GM23248 (cell line): ENCODE data around the gene SMIM12. TPM values are rescaled to one million over a fixed set of nuclear protein-coding genes. Genes with fewer than 3 reads are reported as not detected.

Experiments
- DNase-seq: peaks from one replicate; pipeline ENCODE4 v3.0.0-alpha.2; 2015
- H2AFZ ChIP-seq: fragments of 200-600 bp; sonication (generic); 2 replicates; pipeline ENCODE4 v1.6.1; 2016; ENCODE audit warnings: antibody characterized with exemption
- H3F3A ChIP-seq: fragments of 200-600 bp; sonication (generic); 2 replicates; pipeline ENCODE4 v1.6.1; 2016; ENCODE audit warnings: mild to moderate bottlenecking, antibody characterized with exemption, mixed run types; ENCODE audit not compliant: insufficient read depth
- H3K27ac ChIP-seq: fragments of 200-600 bp; sonication (generic); 2 replicates; pipeline ENCODE4 v1.5.1; 2016; ENCODE audit warnings: mild to moderate bottlenecking
- H3K27me3 ChIP-seq: fragments of 200-600 bp; sonication (generic); replicated peaks from 2 replicates; pipeline ENCODE4 v1.6.1; 2016; ENCODE audit warnings: mild to moderate bottlenecking; ENCODE audit not compliant: insufficient read depth
- H3K36me3 ChIP-seq: fragments of 200-600 bp; sonication (generic); 2 replicates; pipeline ENCODE4 v1.6.1; 2016; ENCODE audit warnings: low read depth, mild to moderate bottlenecking
- H3K4me1 ChIP-seq: fragments of 200-600 bp; sonication (generic); 2 replicates; pipeline ENCODE4 v1.6.1; 2016; ENCODE audit warnings: mild to moderate bottlenecking; ENCODE audit not compliant: insufficient read depth
- H3K4me2 ChIP-seq: fragments of 200-600 bp; sonication (generic); one replicate; pipeline ENCODE4 v1.6.1; 2016; ENCODE audit warnings: mild to moderate bottlenecking; ENCODE audit not compliant: unreplicated experiment
- H3K4me3 ChIP-seq: fragments of 200-600 bp; sonication (generic); 2 replicates; pipeline ENCODE4 v1.5.1; 2016; ENCODE audit warnings: mild to moderate bottlenecking
- H3K79me2 ChIP-seq: fragments of 200-600 bp; sonication (generic); 2 replicates; pipeline ENCODE4 v1.6.1; 2016; ENCODE audit warnings: mild to moderate bottlenecking; ENCODE audit not compliant: insufficient read depth
- H3K9ac ChIP-seq: fragments of 200-600 bp; sonication (generic); 2 replicates; pipeline ENCODE4 v1.6.1; 2016; ENCODE audit warnings: mild to moderate bottlenecking
- H3K9me2 ChIP-seq: fragments of 200-600 bp; sonication (generic); 2 replicates; pipeline ENCODE4 v1.6.1; 2016; ENCODE audit warnings: mixed run types, mild to moderate bottlenecking, moderate library complexity; ENCODE audit not compliant: insufficient read depth
- H3K9me3 ChIP-seq: fragments of 200-600 bp; sonication (generic); one replicate; pipeline ENCODE4 v1.6.1; 2017; ENCODE audit warnings: low read depth
- H4K20me1 ChIP-seq: fragments of 200-600 bp; sonication (generic); 2 replicates; pipeline ENCODE4 v1.6.0; 2016; ENCODE audit not compliant: insufficient read depth
- EZH2 ChIP-seq: fragments of 200-600 bp; sonication (generic); IDR thresholded peaks from 2 replicates; pipeline ENCODE4 v1.6.1; 2018; ENCODE audit warnings: antibody characterized with exemption, mild to moderate bottlenecking; ENCODE audit not compliant: insufficient read depth, poor library complexity, severe bottlenecking
- EZH2phosphoT487 ChIP-seq: fragments of 200-600 bp; sonication (generic); IDR thresholded peaks from 2 replicates; pipeline ENCODE4 v1.6.1; 2018; ENCODE audit warnings: antibody characterized with exemption, moderate library complexity, mild to moderate bottlenecking, low read depth; ENCODE audit not compliant: insufficient read depth
- WGBS, 2 experiments: methylation state at CpG; one replicate each; pipeline ENCODE4 v1.1.6; 2015 to 2017; ENCODE audit warnings: low lambda C conversion rate in 2 of 2, low coverage in 1 of 2; ENCODE audit errors: missing lambda C conversion rate in 2 of 2; 5-methylcytosine and 5-hydroxymethylcytosine counted together
- in situ Hi-C: fragments of 300-500 bp; cut with MboI; formaldehyde crosslinking; loops from 2 replicates; pipeline ENCODE4 v1.15.0; 2020
- polyA plus RNA-seq: library from polyadenylated mRNA; unstranded; fragments of >200 nt; fragmentation: Nextera tagmentation; extraction: Ambion mirVana; gene quantifications from 2 replicates; pipeline ENCODE4 v1.2.1, GENCODE V29; 2016
- total RNA-seq: library from RNA; depleted of rRNA; stranded (reverse); fragments of >200 nt; shearing (Covaris generic); gene quantifications from 2 replicates; pipeline ENCODE4 v1.2.3, GENCODE V29; 2014

SMIM12 gene
- total and polyA plus RNA-seq, 2 experiments from 2014 or later: 17.9 to 51.6 TPM

DNA sequence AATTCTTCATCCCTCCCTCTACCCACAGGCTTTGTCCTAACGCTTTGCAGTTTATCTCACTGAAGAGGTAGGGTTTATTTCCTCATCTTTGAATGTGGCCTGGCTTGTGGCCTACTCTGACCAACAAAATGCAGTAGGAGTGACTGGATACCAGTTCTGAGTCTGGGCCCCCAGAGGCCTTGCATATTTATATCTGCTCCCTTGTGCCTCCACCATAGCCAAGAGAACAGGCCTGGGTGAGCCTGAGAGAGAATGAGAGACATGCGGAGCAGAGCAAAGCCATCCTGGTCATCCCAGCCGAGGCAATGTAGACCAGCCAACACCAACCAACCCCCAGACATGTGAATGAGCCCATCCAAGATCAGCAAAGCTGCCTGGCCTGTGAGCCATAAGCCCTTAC, 30.3 kb downstream of the SMIM12 start:
- Histone ChIP-seq H3K9me3 (no peaks in the 10 kb centered on the region), H4K20me1 (no peaks in the 10 kb centered on the region), H3K9ac (no peak overlapping the region), H3K27ac (no peak overlapping the region), H3K27me3 (no peaks in the 10 kb centered on the region), H2AFZ (no peak overlapping the region), H3K36me3 (no peaks in the 10 kb centered on the region), H3K4me3 (no peak overlapping the region), H3K9me2 (no peaks in the 10 kb centered on the region), H3K79me2 (no peaks in the 10 kb centered on the region), H3F3A (no peaks in the 10 kb centered on the region), H3K4me2 (no peak overlapping the region), H3K4me1 (no peaks in the 10 kb centered on the region)
- in situ Hi-C loops: no loop called here
- peak; percentile 29 for DNase-seq
- WGBS, 2 experiments: 92 to 94% methylated on average over 3 of the region's 3 CpGs
- TF ChIP-seq EZH2phosphoT487 (no peak), EZH2 (no peak)

- in situ Hi-C loops: no loop called here
- Histone ChIP-seq H3K9me3 (no peaks in the 10 kb centered on the region), H3K27ac (no peak overlapping the region), H3K79me2 (no peaks in the 10 kb centered on the region), H3K9me2 (no peaks in the 10 kb centered on the region), H3K36me3 (no peaks in the 10 kb centered on the region), H3K27me3 (no peaks in the 10 kb centered on the region), H4K20me1 (no peaks in the 10 kb centered on the region), H3K9ac (no peak overlapping the region), H3K4me3 (no peak overlapping the region), H3K4me1 (no peaks in the 10 kb centered on the region), H2AFZ (no peak overlapping the region), H3F3A (no peaks in the 10 kb centered on the region), H3K4me2 (no peak overlapping the region)
- WGBS, 2 experiments: 50 to 69% methylated on average over 2 of the region's 2 CpGs
- TF ChIP-seq EZH2: no peak
- no peak for TF ChIP-seq EZH2phosphoT487
- no peak for DNase-seq
Measured at GRCh38 chr1:34828611-34829010, 30.9 kb downstream of the SMIM12 start.

- no peak for DNase-seq
- Histone ChIP-seq H3K9me3 (no peaks in the 10 kb centered on the region), H3K4me3 (no peak overlapping the region), H3K9ac (no peak overlapping the region), H3K27me3 (no peaks in the 10 kb centered on the region), H3K9me2 (no peaks in the 10 kb centered on the region), H3K36me3 (no peaks in the 10 kb centered on the region), H3K4me1 (no peaks in the 10 kb centered on the region), H3K79me2 (no peaks in the 10 kb centered on the region), H3K4me2 (no peak overlapping the region), H4K20me1 (no peaks in the 10 kb centered on the region), H3F3A (no peaks in the 10 kb centered on the region), H3K27ac (no peak overlapping the region), H2AFZ (no peak overlapping the region)
- WGBS, 2 experiments: 75 to 80% methylated on average over 5 of the region's 5 CpGs
- TF ChIP-seq EZH2 (no peak), EZH2phosphoT487 (no peak)
- in situ Hi-C loops: no loop called here
Measured at GRCh38 chr1:34827341-34827941, 32.1 kb downstream of the SMIM12 start.

DNA sequence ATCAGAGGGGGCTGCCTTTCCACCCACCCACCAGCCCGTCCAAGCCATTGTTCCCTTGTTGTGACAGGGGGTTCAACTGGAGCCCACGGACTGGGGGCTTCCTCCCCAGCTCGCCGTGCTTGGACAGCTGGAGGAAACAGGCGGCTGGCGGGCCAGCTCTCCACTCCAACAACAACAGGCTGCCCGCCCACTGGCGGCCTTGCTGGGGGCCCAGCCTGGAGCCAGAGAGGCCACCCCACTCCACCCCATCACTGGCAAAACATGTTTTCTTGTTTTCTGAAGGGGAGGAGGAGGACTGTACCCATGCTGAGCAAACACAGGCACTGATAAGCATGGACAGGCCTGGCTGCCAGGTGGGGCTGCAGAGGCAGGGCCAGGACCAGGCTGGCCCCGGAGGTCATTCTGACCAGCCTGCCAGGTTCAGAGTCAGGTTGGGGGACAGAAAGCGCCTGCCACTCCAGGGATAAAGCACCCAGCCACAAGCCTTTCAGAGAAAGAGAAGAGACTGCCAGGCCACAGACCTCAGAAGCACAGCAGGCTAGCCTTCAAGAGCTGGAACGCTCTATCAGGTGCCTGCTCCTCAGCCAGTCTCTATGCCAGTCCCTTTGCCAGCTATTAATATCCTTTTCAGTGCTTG, 34.0 kb downstream of the SMIM12 start:
- H2AFZ ChIP-seq: no peak overlapping the region
- WGBS, 2 experiments: 66 to 71% methylated on average over 11 of the region's 11 CpGs
- H3K4me2 ChIP-seq: no peak overlapping the region
- no peaks in the 10 kb centered on the region for H3K27me3 ChIP-seq
- DNase-seq: no peak
- H3K9ac ChIP-seq: no peak overlapping the region
- no peaks in the 10 kb centered on the region for H3K9me3 ChIP-seq
- H3F3A ChIP-seq: no peaks in the 10 kb centered on the region
- no peak for TF ChIP-seq EZH2
- TF ChIP-seq EZH2phosphoT487: no peak
- no peaks in the 10 kb centered on the region for H3K36me3 ChIP-seq
- H3K9me2 ChIP-seq: no peaks in the 10 kb centered on the region
- no peaks in the 10 kb centered on the region for H3K79me2 ChIP-seq
- in situ Hi-C loops: no loop called here
- H3K27ac ChIP-seq: no peak overlapping the region
- no peaks in the 10 kb centered on the region for H4K20me1 ChIP-seq
- H3K4me1 ChIP-seq: no peaks in the 10 kb centered on the region
- H3K4me3 ChIP-seq: no peak overlapping the region
